Upper lobe of left lung (tissue), 6 donors: ENCODE results near the gene HERC3. TPM values are rescaled to one million over a fixed set of nuclear protein-coding genes. Genes with fewer than 3 reads are reported as not detected.

ENCODE experiments used
- ATAC-seq, 2 donors: fragments of 200-7000 bp; cut with Tn5 transposase; one replicate each; pipeline ENCODE4 v1.9.1; 2022; ENCODE audit warnings: mild to moderate bottlenecking in 2 of 2, moderate library complexity in 2 of 2; ENCODE audit not compliant: low FRiP score in 2 of 2
- DNase-seq, 2 donors: peaks; one replicate each; pipeline ENCODE4 v3.0.0-alpha.2; 2019 to 2020
- H3K27ac ChIP-seq, 4 donors: fragments of 200-600 bp; sonication (generic); one replicate each; pipeline ENCODE4 v1.5.1; 2016 to 2019
- H3K27me3 ChIP-seq, 4 donors: fragments of 200-600 bp; sonication (generic); one replicate each; pipeline ENCODE4 v1.5.1; 2017 to 2019
- H3K36me3 ChIP-seq, 4 donors: fragments of 200-600 bp; sonication (generic); one replicate each; pipeline ENCODE4 v1.5.1; 2016 to 2019
- H3K4me1 ChIP-seq, 4 donors: fragments of 200-600 bp; sonication (generic); one replicate each; pipeline ENCODE4 v1.5.1; 2018 to 2019
- H3K4me3 ChIP-seq, 4 donors: fragments of 200-600 bp; sonication (generic); one replicate each; pipeline ENCODE4 v1.5.1; 2017 to 2019; ENCODE audit warnings: mild to moderate bottlenecking in 2 of 4, moderate library complexity in 1 of 4
- H3K9me3 ChIP-seq, 4 donors: fragments of 200-600 bp; sonication (generic); one replicate each; pipeline ENCODE4 v1.5.1; 2018 to 2019
- EP300 ChIP-seq, 4 donors: sonication (generic); formaldehyde crosslinking; IDR thresholded peaks; one replicate each; pipeline ENCODE4 v1.5.1; 2017; ENCODE audit warnings: antibody characterized with exemption in 4 of 4, control low read depth in 2 of 4
- POLR2A ChIP-seq, 4 donors: fragments of 450-650 bp; IDR thresholded peaks; one replicate each; pipeline ENCODE4 v1.5.1; 2016 to 2017; ENCODE audit warnings: antibody characterized with exemption in 4 of 4, mild to moderate bottlenecking in 2 of 4
- POLR2AphosphoS5 ChIP-seq, 2 donors: sonication (generic); formaldehyde crosslinking; IDR thresholded peaks; one replicate each; pipeline ENCODE4 v1.5.1; 2017; ENCODE audit warnings: antibody characterized with exemption in 2 of 2
- WGBS, 2 donors: methylation state at CpG; one replicate each; pipeline ENCODE4 v1.1.5; 2017 to 2018; 5-methylcytosine and 5-hydroxymethylcytosine counted together
- total RNA-seq, 6 donors: library from RNA; depleted of rRNA in 4 of 6; stranded (reverse); fragments of >200 nt in 4 of 6; gene quantifications; one replicate each; pipeline versions ENCODE4 v1.1.0 to v1.2.1, GENCODE V29; 2016 to 2021
- TF ChIP-seq, protein P1 (sequence below), 6 experiments: fragments of 450-650 bp in 4 of 6; fragments of 200-600 bp in 2 of 6; sonication (generic) in 2 of 6; IDR thresholded peaks; one replicate each; pipeline ENCODE4 v1.5.1; 2016 to 2019; ENCODE audit warnings: antibody characterized with exemption in 6 of 6
- donor health status: DM: no; HTN: no; CAD: no; lungs with moderate emphysema.
- donor health status: DM: no; HTN: yes; CAD: no; lungs with severe emphysema.

The HERC3 gene
- total RNA-seq, 6 donors from 2014 or later: 37.5 to 103 (median 49.7) TPM

DNA sequence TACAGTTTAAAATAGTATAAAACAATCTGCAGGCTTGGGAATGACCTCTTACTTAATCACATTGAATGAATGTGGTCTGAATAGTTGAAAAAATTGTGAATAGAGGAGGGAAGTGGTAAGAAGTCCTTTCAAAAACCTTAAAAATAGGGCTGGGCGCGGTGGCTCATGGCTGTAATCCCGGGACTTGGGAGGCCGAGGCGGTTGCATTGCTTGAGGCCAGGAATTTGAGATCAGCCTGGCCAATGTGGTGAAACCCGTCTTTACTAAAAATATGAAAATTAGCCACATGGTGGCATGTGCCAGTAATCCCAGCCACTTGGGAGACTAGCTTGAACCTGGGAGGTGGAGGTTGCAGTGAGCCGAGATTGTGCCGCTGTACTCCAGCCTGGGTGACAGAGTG is 36.5 kb downstream of the HERC3 start:
- H3K27me3 ChIP-seq: no peaks in the 10 kb centered on the region
- DNase-seq (no peak), ATAC-seq (no peak)
- H3K36me3 ChIP-seq: no peaks in the 10 kb centered on the region
- H3K4me1 ChIP-seq: no peaks in the 10 kb centered on the region
- no peak overlapping the region for H3K27ac ChIP-seq
- 94 to 95% methylated on average over 8 of the region's 8 CpGs for WGBS, 2 donors
- no peaks in the 10 kb centered on the region for H3K9me3 ChIP-seq
- no peak overlapping the region for H3K4me3 ChIP-seq
- TF ChIP-seq POLR2A (IDR thresholded peaks at IDR 0.05) (no peak), EP300 (IDR thresholded peaks at IDR 0.05) (no peak), POLR2AphosphoS5 (IDR thresholded peaks at IDR 0.05) (no peak)
- TF ChIP-seq, protein P1, sequence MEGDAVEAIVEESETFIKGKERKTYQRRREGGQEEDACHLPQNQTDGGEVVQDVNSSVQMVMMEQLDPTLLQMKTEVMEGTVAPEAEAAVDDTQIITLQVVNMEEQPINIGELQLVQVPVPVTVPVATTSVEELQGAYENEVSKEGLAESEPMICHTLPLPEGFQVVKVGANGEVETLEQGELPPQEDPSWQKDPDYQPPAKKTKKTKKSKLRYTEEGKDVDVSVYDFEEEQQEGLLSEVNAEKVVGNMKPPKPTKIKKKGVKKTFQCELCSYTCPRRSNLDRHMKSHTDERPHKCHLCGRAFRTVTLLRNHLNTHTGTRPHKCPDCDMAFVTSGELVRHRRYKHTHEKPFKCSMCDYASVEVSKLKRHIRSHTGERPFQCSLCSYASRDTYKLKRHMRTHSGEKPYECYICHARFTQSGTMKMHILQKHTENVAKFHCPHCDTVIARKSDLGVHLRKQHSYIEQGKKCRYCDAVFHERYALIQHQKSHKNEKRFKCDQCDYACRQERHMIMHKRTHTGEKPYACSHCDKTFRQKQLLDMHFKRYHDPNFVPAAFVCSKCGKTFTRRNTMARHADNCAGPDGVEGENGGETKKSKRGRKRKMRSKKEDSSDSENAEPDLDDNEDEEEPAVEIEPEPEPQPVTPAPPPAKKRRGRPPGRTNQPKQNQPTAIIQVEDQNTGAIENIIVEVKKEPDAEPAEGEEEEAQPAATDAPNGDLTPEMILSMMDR (IDR thresholded peaks at IDR 0.05): no peak

DNA sequence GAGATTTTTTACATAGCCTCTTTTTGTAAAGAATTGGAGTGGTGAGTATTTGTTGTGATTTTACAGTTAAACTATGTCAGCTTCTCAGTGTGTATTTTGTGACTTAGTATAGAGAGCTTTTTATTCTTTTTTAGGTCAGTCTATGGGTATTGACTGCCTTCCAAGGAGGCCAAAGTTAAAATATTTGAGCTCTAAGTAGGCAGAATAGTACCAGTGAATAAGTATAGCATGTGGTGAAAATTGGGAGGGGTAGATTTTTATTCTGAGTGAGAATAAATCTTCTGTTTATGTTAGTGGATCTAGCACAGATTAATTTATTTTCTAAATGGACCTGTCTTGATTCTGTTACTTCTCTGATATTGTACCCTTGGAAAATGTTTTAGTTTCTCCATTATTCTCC is 37.5 kb downstream of the HERC3 start:
- Histone ChIP-seq H3K4me3 (no peak overlapping the region), H3K27me3 (no peaks in the 10 kb centered on the region), H3K9me3 (no peaks in the 10 kb centered on the region), H3K27ac (no peak overlapping the region), H3K4me1 (no peaks in the 10 kb centered on the region), H3K36me3 (no peaks in the 10 kb centered on the region)
- DNase-seq: no peak
- no peak for ATAC-seq
- TF ChIP-seq, protein P1 (IDR thresholded peaks at IDR 0.05): no peak
- no peak for TF ChIP-seq POLR2AphosphoS5 (IDR thresholded peaks at IDR 0.05)

DNA sequence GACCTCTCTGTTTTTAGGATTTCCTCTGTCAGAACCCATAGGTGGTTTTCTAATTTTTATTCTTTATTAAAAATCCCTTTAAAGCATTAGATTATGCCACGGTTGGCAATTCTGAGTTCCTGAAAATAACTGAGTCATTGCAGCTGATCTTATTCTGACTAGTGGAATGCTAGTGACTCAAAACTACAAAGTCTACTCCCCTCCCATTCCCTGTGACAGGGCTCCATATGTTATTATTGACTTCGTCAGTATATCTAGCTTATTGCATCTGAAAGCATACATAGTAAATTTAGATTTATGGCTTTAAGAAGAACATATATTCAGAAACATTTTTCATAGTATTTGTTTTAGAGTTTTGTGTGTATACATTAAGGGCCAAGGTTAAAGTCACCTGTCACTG is 38.5 kb downstream of the HERC3 start:
- ATAC-seq: peak in 1 of 2 donors; percentile 56
- no peaks in the 10 kb centered on the region for H3K36me3 ChIP-seq

DNA sequence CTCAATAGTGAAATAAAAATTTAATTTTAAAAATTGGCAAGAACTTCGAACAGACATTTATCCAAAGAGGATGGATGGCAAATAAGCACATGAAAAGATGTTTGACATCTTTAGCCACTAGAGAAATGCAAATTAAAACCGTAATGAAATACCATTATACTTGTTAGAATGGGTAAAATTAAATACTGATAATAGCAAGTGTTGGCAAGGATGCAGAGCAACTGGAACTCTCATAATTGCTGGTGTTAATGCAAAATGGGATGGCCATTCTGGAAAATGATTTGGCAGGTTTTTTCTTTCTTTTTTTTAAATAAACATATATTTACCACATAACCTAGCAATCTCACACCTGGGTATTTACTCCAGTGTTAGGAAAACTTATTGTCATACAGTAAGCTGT is 51.7 kb downstream of the HERC3 start:
- no peak for DNase-seq
- H3K27me3 ChIP-seq: no peaks in the 10 kb centered on the region
- no peak overlapping the region for H3K4me3 ChIP-seq

More for the DNA sequence above, 38.5 kb downstream of the HERC3 start:
- no peak for DNase-seq
- TF ChIP-seq POLR2A (IDR thresholded peaks at IDR 0.05): no peak
- H3K27me3 ChIP-seq: no peaks in the 10 kb centered on the region
- no peak overlapping the region for H3K27ac ChIP-seq
- H3K9me3 ChIP-seq: no peaks in the 10 kb centered on the region
- WGBS, 2 donors: 46 to 70% methylated on average over 2 of the region's 2 CpGs
- H3K4me3 ChIP-seq: no peak overlapping the region
- H3K4me1 ChIP-seq: no peaks in the 10 kb centered on the region

DNA sequence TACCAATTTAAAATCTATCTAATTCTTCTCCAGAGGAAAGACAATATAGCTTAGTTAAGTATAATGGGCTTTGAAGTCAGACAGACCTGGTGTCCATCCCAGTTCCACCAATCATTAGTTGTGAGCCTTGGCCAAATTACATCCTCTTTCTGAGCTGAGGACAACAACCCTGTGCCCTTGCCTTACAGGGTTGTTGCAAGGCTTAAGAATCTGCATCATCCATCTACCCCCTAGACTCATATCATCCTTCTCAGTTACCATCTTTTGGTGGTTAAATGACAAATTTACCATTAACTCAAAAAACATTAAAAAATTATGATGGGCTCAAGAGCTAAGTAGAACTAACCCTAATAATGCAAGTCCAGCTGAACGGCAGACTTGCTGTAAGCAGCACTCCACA is 53.7 kb downstream of the HERC3 start:
- ATAC-seq (no peak), DNase-seq (no peak)
- no peaks in the 10 kb centered on the region for H3K36me3 ChIP-seq
- WGBS, 2 donors: 94 to 100% methylated on average over 1 of the region's 1 CpG
- peaks cover 0 to 6% (median 0%) of the 10 kb centered on the region in 4 donors for H3K4me1 ChIP-seq
- TF ChIP-seq, protein P1 (IDR thresholded peaks at IDR 0.05): no peak
- no peak for TF ChIP-seq POLR2A (IDR thresholded peaks at IDR 0.05)
- H3K9me3 ChIP-seq: peaks cover 0 to 9% (median 0%) of the 10 kb centered on the region in 4 donors
- H3K27me3 ChIP-seq: no peaks in the 10 kb centered on the region
- no peak overlapping the region for H3K27ac ChIP-seq
- no peak overlapping the region for H3K4me3 ChIP-seq

More for the DNA sequence above, 51.7 kb downstream of the HERC3 start:
- no peaks in the 10 kb centered on the region for H3K36me3 ChIP-seq
- H3K27ac ChIP-seq: no peak overlapping the region
- TF ChIP-seq EP300 (IDR thresholded peaks at IDR 0.05) (no peak), POLR2A (IDR thresholded peaks at IDR 0.05) (no peak), POLR2AphosphoS5 (IDR thresholded peaks at IDR 0.05) (no peak)
- TF ChIP-seq, protein P1 (IDR thresholded peaks at IDR 0.05): no peak
- peaks cover 0 to 6% (median 0%) of the 10 kb centered on the region in 4 donors for H3K4me1 ChIP-seq
- 93 to 96% methylated on average over 2 of the region's 2 CpGs for WGBS, 2 donors
- no peak for ATAC-seq
- H3K9me3 ChIP-seq: peaks cover 0 to 9% (median 0%) of the 10 kb centered on the region in 4 donors
